ENCODE measurements around the gene MAN1A1. TPM values are rescaled to one million over a fixed set of nuclear protein-coding genes. Genes with fewer than 3 reads are reported as not detected.

The MAN1A1 gene
- total RNA-seq, 1 donor = 33.4 TPM

- H3K4me1 ChIP-seq (ENCODE audit: insufficient read depth, low read length) = no peaks in the 10 kb centered on the region
- no peak overlapping the region for H3K4me3 ChIP-seq (ENCODE audit: low read length)
- no peaks in the 10 kb centered on the region for H3K9me3 ChIP-seq (ENCODE audit: low read depth, low read length)
- H3K27me3 ChIP-seq (ENCODE audit: insufficient read depth, low read length) = no peaks in the 10 kb centered on the region
These were observed 64.6 kb downstream of the MAN1A1 start for GRCh38 chr6:119284861-119285521.

GRCh38 chr6:119283979-119284545, 65.5 kb downstream of the MAN1A1 start:
- H3K9me3 ChIP-seq (ENCODE audit: low read depth, low read length) = no peaks in the 10 kb centered on the region
- H3K27me3 ChIP-seq (ENCODE audit: insufficient read depth, low read length) = no peaks in the 10 kb centered on the region
- H3K4me3 ChIP-seq (ENCODE audit: low read length) = no peak overlapping the region
- H3K4me1 ChIP-seq (ENCODE audit: insufficient read depth, low read length) = no peaks in the 10 kb centered on the region

GRCh38 chr6:119283214-119283613, 66.3 kb downstream of the MAN1A1 start:
- no peaks in the 10 kb centered on the region for H3K27me3 ChIP-seq (ENCODE audit: insufficient read depth, low read length)
- no peaks in the 10 kb centered on the region for H3K4me1 ChIP-seq (ENCODE audit: insufficient read depth, low read length)
- H3K4me3 ChIP-seq (ENCODE audit: low read length) = no peak overlapping the region
- H3K9me3 ChIP-seq (ENCODE audit: low read depth, low read length) = no peaks in the 10 kb centered on the region

- no peaks in the 10 kb centered on the region for H3K27me3 ChIP-seq (ENCODE audit: insufficient read depth, low read length)
- no peaks in the 10 kb centered on the region for H3K4me1 ChIP-seq (ENCODE audit: insufficient read depth, low read length)
- H3K9me3 ChIP-seq (ENCODE audit: low read depth, low read length) = no peaks in the 10 kb centered on the region
- no peak overlapping the region for H3K4me3 ChIP-seq (ENCODE audit: low read length)
These were observed 68.9 kb downstream of the MAN1A1 start for GRCh38 chr6:119280668-119281067.

GRCh38 chr6:119280080-119280479, 69.5 kb downstream of the MAN1A1 start:
- no peaks in the 10 kb centered on the region for H3K27me3 ChIP-seq (ENCODE audit: insufficient read depth, low read length)
- H3K4me3 ChIP-seq (ENCODE audit: low read length) = no peak overlapping the region
- H3K9me3 ChIP-seq (ENCODE audit: low read depth, low read length) = no peaks in the 10 kb centered on the region
- H3K4me1 ChIP-seq (ENCODE audit: insufficient read depth, low read length) = no peaks in the 10 kb centered on the region

GRCh38 chr6:119278625-119279024, 70.9 kb downstream of the MAN1A1 start:
- Histone ChIP-seq H3K4me3 (ENCODE audit: low read length) (no peak overlapping the region), H3K9me3 (ENCODE audit: low read depth, low read length) (no peaks in the 10 kb centered on the region), H3K27me3 (ENCODE audit: insufficient read depth, low read length) (no peaks in the 10 kb centered on the region), H3K4me1 (ENCODE audit: insufficient read depth, low read length) (no peaks in the 10 kb centered on the region)

- no peak overlapping the region for H3K4me3 ChIP-seq (ENCODE audit: low read length)
- no peaks in the 10 kb centered on the region for H3K4me1 ChIP-seq (ENCODE audit: insufficient read depth, low read length)
- H3K9me3 ChIP-seq (ENCODE audit: low read depth, low read length) = no peaks in the 10 kb centered on the region
- no peaks in the 10 kb centered on the region for H3K27me3 ChIP-seq (ENCODE audit: insufficient read depth, low read length)
These were observed 72.5 kb downstream of the MAN1A1 start for GRCh38 chr6:119277052-119277451.

- H3K4me3 ChIP-seq (ENCODE audit: low read length) = no peak overlapping the region
- no peaks in the 10 kb centered on the region for H3K4me1 ChIP-seq (ENCODE audit: insufficient read depth, low read length)
- no peaks in the 10 kb centered on the region for H3K27me3 ChIP-seq (ENCODE audit: insufficient read depth, low read length)
- H3K9me3 ChIP-seq (ENCODE audit: low read depth, low read length) = no peaks in the 10 kb centered on the region
These were observed 73.3 kb downstream of the MAN1A1 start for GRCh38 chr6:119276211-119276610.

- Histone ChIP-seq H3K27me3 (ENCODE audit: insufficient read depth, low read length) (no peaks in the 10 kb centered on the region), H3K4me3 (ENCODE audit: low read length) (no peak overlapping the region), H3K4me1 (ENCODE audit: insufficient read depth, low read length) (no peaks in the 10 kb centered on the region), H3K9me3 (ENCODE audit: low read depth, low read length) (peaks cover 9% of the 10 kb centered on the region)
These were observed 75.4 kb downstream of the MAN1A1 start for GRCh38 chr6:119274197-119274595.

GRCh38 chr6:119273272-119274196, 76.0 kb downstream of the MAN1A1 start:
- Histone ChIP-seq H3K27me3 (ENCODE audit: insufficient read depth, low read length) (no peaks in the 10 kb centered on the region), H3K4me3 (ENCODE audit: low read length) (no peak overlapping the region), H3K9me3 (ENCODE audit: low read depth, low read length) (peaks cover 9% of the 10 kb centered on the region), H3K4me1 (ENCODE audit: insufficient read depth, low read length) (peaks cover 2% of the 10 kb centered on the region)

GRCh38 chr6:119270545-119270944, 79.0 kb downstream of the MAN1A1 start:
- peaks cover 9% of the 10 kb centered on the region for H3K9me3 ChIP-seq (ENCODE audit: low read depth, low read length)
- no peak overlapping the region for H3K4me3 ChIP-seq (ENCODE audit: low read length)
- H3K27me3 ChIP-seq (ENCODE audit: insufficient read depth, low read length) = no peaks in the 10 kb centered on the region
- H3K4me1 ChIP-seq (ENCODE audit: insufficient read depth, low read length) = peaks cover 13% of the 10 kb centered on the region

- H3K4me3 ChIP-seq (ENCODE audit: low read length) = no peak overlapping the region
- H3K4me1 ChIP-seq (ENCODE audit: insufficient read depth, low read length) = peaks cover 13% of the 10 kb centered on the region
- H3K9me3 ChIP-seq (ENCODE audit: low read depth, low read length) = peaks cover 9% of the 10 kb centered on the region
- H3K27me3 ChIP-seq (ENCODE audit: insufficient read depth, low read length) = no peaks in the 10 kb centered on the region
These were observed 80.1 kb downstream of the MAN1A1 start for GRCh38 chr6:119269266-119270103.

- H3K4me1 ChIP-seq (ENCODE audit: insufficient read depth, low read length) = peaks cover 13% of the 10 kb centered on the region
- H3K4me3 ChIP-seq (ENCODE audit: low read length) = no peak overlapping the region
- no peaks in the 10 kb centered on the region for H3K27me3 ChIP-seq (ENCODE audit: insufficient read depth, low read length)
- H3K9me3 ChIP-seq (ENCODE audit: low read depth, low read length) = peaks cover 9% of the 10 kb centered on the region
These were observed 82.2 kb downstream of the MAN1A1 start for GRCh38 chr6:119267126-119267905.

GRCh38 chr6:119264854-119265397, 84.6 kb downstream of the MAN1A1 start:
- no peaks in the 10 kb centered on the region for H3K27me3 ChIP-seq (ENCODE audit: insufficient read depth, low read length)
- no peaks in the 10 kb centered on the region for H3K9me3 ChIP-seq (ENCODE audit: low read depth, low read length)
- H3K4me3 ChIP-seq (ENCODE audit: low read length) = no peak overlapping the region
- peaks cover 13% of the 10 kb centered on the region for H3K4me1 ChIP-seq (ENCODE audit: insufficient read depth, low read length)

All from mononuclear cell (primary cell).